Astrocyte (in vitro differentiated cells and primary cell): ENCODE results near the gene CALU. TPM values are rescaled to one million over a fixed set of nuclear protein-coding genes. Genes with fewer than 3 reads are reported as not detected.

ENCODE experiments used
- DNase-seq: peaks from one replicate; pipeline ENCODE4 v3.0.0-alpha.2; 2010; ENCODE audit warnings: low read depth
- FAIRE-seq: peaks from 2 replicates; lab custom pipeline; 2011; peaks lifted over from hg19 to GRCh38; lab: Jason Lieb, UNC
- H2AFZ ChIP-seq: 2 replicates; pipeline ENCODE4 v1.6.0; 2012; ENCODE audit warnings: low read depth, low read length, inconsistent platforms
- H3K27ac ChIP-seq: 2 replicates; pipeline ENCODE4 v1.5.1; 2011; ENCODE audit warnings: low read depth, low read length, inconsistent platforms
- H3K27me3 ChIP-seq: 2 replicates; pipeline ENCODE4 v1.6.0; 2011; ENCODE audit warnings: low read length, inconsistent platforms; ENCODE audit not compliant: insufficient read depth
- H3K36me3 ChIP-seq: 2 replicates; pipeline ENCODE4 v1.5.1; 2011; ENCODE audit warnings: low read length, inconsistent platforms; ENCODE audit not compliant: insufficient read depth
- H3K4me1 ChIP-seq: 2 replicates; pipeline ENCODE4 v1.5.1; 2011; ENCODE audit warnings: low read length, inconsistent platforms; ENCODE audit not compliant: insufficient read depth
- H3K4me2 ChIP-seq: 2 replicates; pipeline ENCODE4 v1.6.0; 2012; ENCODE audit warnings: low read length, inconsistent platforms
- H3K4me3 ChIP-seq: 2 replicates; pipeline ENCODE4 v1.5.1; 2011; ENCODE audit warnings: low read depth, mild to moderate bottlenecking, low read length, inconsistent platforms; ENCODE audit not compliant: insufficient read depth
- H3K79me2 ChIP-seq: 2 replicates; pipeline ENCODE4 v1.6.0; 2012; ENCODE audit warnings: mild to moderate bottlenecking, low read length, inconsistent platforms; ENCODE audit not compliant: insufficient read depth
- H3K9ac ChIP-seq: 2 replicates; pipeline ENCODE4 v1.6.0; 2012; ENCODE audit warnings: mild to moderate bottlenecking, low read length, inconsistent platforms
- H3K9me3 ChIP-seq: 2 replicates; pipeline ENCODE4 v1.5.1; 2012; ENCODE audit warnings: low read depth, mild to moderate bottlenecking, low read length, inconsistent platforms; ENCODE audit not compliant: insufficient read depth
- H4K20me1 ChIP-seq: 2 replicates; pipeline ENCODE4 v1.6.0; 2012; ENCODE audit warnings: low read length, inconsistent platforms; ENCODE audit not compliant: insufficient read depth
- H3K27ac Mint-ChIP-seq: one replicate; pipeline ENCODE4 v1.8.0; 2021; ENCODE audit warnings: mild to moderate bottlenecking, mixed read lengths; ENCODE audit not compliant: unreplicated experiment
- H3K27me3 Mint-ChIP-seq: one replicate; pipeline ENCODE4 v1.8.0; 2021; ENCODE audit warnings: low read depth, mixed read lengths; ENCODE audit not compliant: unreplicated experiment
- H3K36me3 Mint-ChIP-seq: one replicate; pipeline ENCODE4 v1.8.0; 2021; ENCODE audit warnings: low read depth, mixed read lengths; ENCODE audit not compliant: unreplicated experiment
- H3K4me1 Mint-ChIP-seq: one replicate; pipeline ENCODE4 v1.8.0; 2021; ENCODE audit warnings: low read depth, mixed read lengths; ENCODE audit not compliant: unreplicated experiment
- H3K4me3 Mint-ChIP-seq: one replicate; pipeline ENCODE4 v1.8.0; 2021; ENCODE audit warnings: mild to moderate bottlenecking, moderate library complexity, mixed read lengths; ENCODE audit not compliant: unreplicated experiment
- H3K9me3 Mint-ChIP-seq: one replicate; pipeline ENCODE4 v1.8.0; 2021; ENCODE audit warnings: mild to moderate bottlenecking, mixed read lengths; ENCODE audit not compliant: unreplicated experiment
- CTCF ChIP-seq: IDR thresholded peaks from 2 replicates; pipeline ENCODE4 v1.5.1; 2011; ENCODE audit warnings: low read depth, mild to moderate bottlenecking, inconsistent platforms, low read length, moderate library complexity; ENCODE audit not compliant: insufficient read depth
- EZH2 ChIP-seq: IDR thresholded peaks from 2 replicates; pipeline ENCODE4 v1.6.1; 2012; ENCODE audit warnings: mild to moderate bottlenecking, low read length, inconsistent platforms; ENCODE audit not compliant: insufficient read depth
- total RNA-seq: library from RNA; stranded (reverse); gene quantifications from 2 replicates; pipeline ENCODE4 v1.2.1, GENCODE V29; 2021

The CALU gene
- total RNA-seq, 1 donor from 2014 or later = 670 TPM

DNA sequence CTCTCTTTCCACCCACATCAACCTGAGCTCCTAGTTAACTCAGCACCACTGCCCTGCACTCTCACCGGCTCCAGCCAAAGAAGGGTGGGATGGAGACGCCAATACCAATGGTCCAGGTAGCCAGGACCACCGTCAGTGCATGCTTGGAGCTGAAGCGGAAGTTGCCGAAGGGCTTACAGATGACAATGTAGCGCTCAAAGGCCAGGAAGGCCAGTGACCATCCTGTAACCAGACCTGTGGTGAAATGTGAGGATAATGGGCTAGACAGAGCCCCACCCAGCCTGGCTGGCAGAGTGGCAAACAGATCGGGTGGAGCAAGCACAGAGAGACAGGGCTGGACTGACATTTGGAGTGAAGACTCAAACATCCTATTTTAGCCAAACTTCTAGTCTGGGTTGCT is 35.8 kb downstream of the CALU start:
- Histone ChIP-seq H3K4me2 (no peak overlapping the region), H2AFZ (no peak overlapping the region), H3K36me3 (peaks cover 46% of the 10 kb centered on the region), H4K20me1 (peaks cover 47% of the 10 kb centered on the region), H3K4me1 (no peaks in the 10 kb centered on the region), H3K9me3 (no peaks in the 10 kb centered on the region), H3K9ac (no peak overlapping the region), H3K79me2 (peaks cover 6% of the 10 kb centered on the region), H3K4me3 (no peak overlapping the region), H3K27ac (no peak overlapping the region), H3K27me3 (no peaks in the 10 kb centered on the region)
- no peaks in the 10 kb centered on the region for H3K4me1 Mint-ChIP-seq
- H3K9me3 Mint-ChIP-seq = peaks cover 14% of the 10 kb centered on the region
- DNase-seq (no peak), FAIRE-seq (no peak)
- H3K27ac Mint-ChIP-seq = no peak overlapping the region
- no peak for TF ChIP-seq CTCF
- no peak for TF ChIP-seq EZH2
- no peaks in the 10 kb centered on the region for H3K27me3 Mint-ChIP-seq
- peaks cover 40% of the 10 kb centered on the region for H3K36me3 Mint-ChIP-seq
- H3K4me3 Mint-ChIP-seq = no peak overlapping the region

GRCh38 chr7:128775744-128776474 is 36.8 kb downstream of the CALU start, which contains the start of gene OPN1SW:
TSS of gene OPN1SW (minus strand) at chr7:128775794. CDS start at chr7:128775781, 13 bp downstream.
- peaks cover 33% of the 10 kb centered on the region for H3K36me3 Mint-ChIP-seq
- Histone ChIP-seq H3K4me1 (no peaks in the 10 kb centered on the region), H3K4me3 (no peak within 1 kb of the TSS), H3K9ac (no peak within 1 kb of the TSS), H3K9me3 (no peaks in the 10 kb centered on the region), H2AFZ (no peak within 1 kb of the TSS), H3K27me3 (no peaks in the 10 kb centered on the region), H4K20me1 (peaks cover 37% of the 10 kb centered on the region), H3K79me2 (peaks cover 2% of the 10 kb centered on the region), H3K4me2 (no peak within 1 kb of the TSS), H3K27ac (no peak within 1 kb of the TSS), H3K36me3 (peaks cover 37% of the 10 kb centered on the region)
- no peaks in the 10 kb centered on the region for H3K4me1 Mint-ChIP-seq
- H3K27me3 Mint-ChIP-seq = no peaks in the 10 kb centered on the region
- FAIRE-seq (no peak), DNase-seq (no peak)
- TF ChIP-seq EZH2 (no peak), CTCF (no peak)
- no peak within 1 kb of the TSS for H3K4me3 Mint-ChIP-seq
- no peak within 1 kb of the TSS for H3K27ac Mint-ChIP-seq
- H3K9me3 Mint-ChIP-seq = peaks cover 15% of the 10 kb centered on the region
